SK-N-SH (cell line): ENCODE data around the gene SIM2. TPM values are rescaled to one million over a fixed set of nuclear protein-coding genes. Genes with fewer than 3 reads are reported as not detected.

Source experiments
- CTCF ChIA-PET: fragments of 300-600, 350-600 bp; formaldehyde crosslinking; extraction: SDS; loops from one replicate; lab custom pipeline; 2021; lab: Yijun Ruan, JAX
- POLR2A ChIA-PET: fragments of 350-600 bp; sonication (Branson Sonifier 250); formaldehyde crosslinking; extraction: SDS; loops from one replicate; lab custom pipeline; 2020; ENCODE audit warnings: antibody characterized with exemption, inconsistent platforms; lab: Yijun Ruan, JAX
- DNase-seq: peaks from one replicate; pipeline ENCODE4 v3.0.0; 2012
- H2AFZ ChIP-seq: fragments of 200-600 bp; sonication (generic); 2 replicates; pipeline ENCODE4 v1.8.1; 2016; ENCODE audit warnings: antibody characterized with exemption, mild to moderate bottlenecking, low read depth
- H3F3A ChIP-seq: fragments of 200-600 bp; sonication (generic); replicated peaks from 2 replicates; pipeline ENCODE3; 2016; ENCODE audit warnings: antibody characterized with exemption, mild to moderate bottlenecking; ENCODE audit not compliant: insufficient read depth
- H3K27ac ChIP-seq, 2 experiments: fragments of 200-500 bp in 1 of 2; fragments of 200-600 bp in 1 of 2; sonication (Bioruptor generic) in 1 of 2; sonication (generic), shearing (Covaris generic) in 1 of 2; 2 replicates each; pipeline versions ENCODE4 v1.5.1 to v1.6.1; 2014 to 2016; ENCODE audit warnings: low read depth in 2 of 2, inconsistent platforms in 1 of 2, low read length in 1 of 2, mild to moderate bottlenecking in 1 of 2, mixed read lengths in 1 of 2
- H3K27me3 ChIP-seq: fragments of 200-600 bp; sonication (generic), shearing (Covaris generic); 2 replicates; pipeline ENCODE4 v1.6.1; 2016; ENCODE audit warnings: mixed run types; ENCODE audit not compliant: insufficient read depth
- H3K36me3 ChIP-seq, 2 experiments: fragments of 200-500 bp in 1 of 2; fragments of 200-600 bp in 1 of 2; sonication (Bioruptor generic) in 1 of 2; sonication (generic) in 1 of 2; replicated peaks in 1 of 2; 2 replicates each; pipeline versions ENCODE3 to v1.5.1; 2014 to 2016; ENCODE audit warnings: low read length in 1 of 2, mild to moderate bottlenecking in 1 of 2; ENCODE audit not compliant: insufficient read depth in 2 of 2, control insufficient read depth in 1 of 2
- H3K4me1 ChIP-seq, 2 experiments: fragments of 200-500 bp in 1 of 2; fragments of 200-600 bp in 1 of 2; sonication (Bioruptor generic) in 1 of 2; sonication (generic), shearing (Covaris generic) in 1 of 2; 2 replicates each; pipeline versions ENCODE4 v1.5.1 to v1.6.1; 2014 to 2016; ENCODE audit warnings: low read depth in 1 of 2, low read length in 1 of 2, mixed run types in 1 of 2; ENCODE audit not compliant: insufficient read depth in 2 of 2, control insufficient read depth in 1 of 2
- H3K4me2 ChIP-seq: fragments of 200-600 bp; sonication (generic), shearing (Covaris generic); 2 replicates; pipeline ENCODE4 v1.6.1; 2017; ENCODE audit warnings: mixed run types
- H3K4me3 ChIP-seq, 2 experiments: fragments of 200-500 bp in 1 of 2; fragments of 200-600 bp in 1 of 2; sonication (Bioruptor generic) in 1 of 2; sonication (generic), shearing (Covaris generic) in 1 of 2; 2 replicates each; pipeline versions ENCODE4 v1.5.1 to v1.8.1; 2014 to 2016; ENCODE audit warnings: low read depth in 2 of 2, inconsistent platforms in 1 of 2, low read length in 1 of 2, mild to moderate bottlenecking in 1 of 2, mixed read lengths in 1 of 2, moderate library complexity in 1 of 2
- H3K79me2 ChIP-seq: fragments of 200-600 bp; sonication (generic); 2 replicates; pipeline ENCODE4 v1.8.1; 2017; ENCODE audit warnings: mild to moderate bottlenecking; ENCODE audit not compliant: insufficient read depth
- H3K9ac ChIP-seq: fragments of 200-600 bp; sonication (generic); 2 replicates; pipeline ENCODE4 v1.6.1; 2017; ENCODE audit warnings: mixed run types
- H3K9me2 ChIP-seq: fragments of 200-600 bp; sonication (generic); 2 replicates; pipeline ENCODE4 v1.6.1; 2017; ENCODE audit warnings: mixed run types
- H3K9me3 ChIP-seq: fragments of 200-600 bp; sonication (generic); 2 replicates; pipeline ENCODE4 v1.6.1; 2017; ENCODE audit warnings: mixed run types, mild to moderate bottlenecking, moderate library complexity
- H4K20me1 ChIP-seq: fragments of 200-600 bp; sonication (generic); 2 replicates; pipeline ENCODE4 v1.6.1; 2017; ENCODE audit warnings: mild to moderate bottlenecking, mixed run types; ENCODE audit not compliant: insufficient read depth
- CHD2 ChIP-seq: fragments of 150-350 bp; IDR thresholded peaks from 2 replicates; pipeline ENCODE4 v1.6.1; 2018; ENCODE audit warnings: low read length; ENCODE audit not compliant: partially characterized antibody
- ELF1 ChIP-seq: IDR thresholded peaks from 2 replicates; pipeline ENCODE4 v1.4.0; 2012
- EP300 ChIP-seq, 2 experiments: IDR thresholded peaks; 2 replicates each; pipeline versions ENCODE4 v1.4.0 to v1.6.1; 2012; ENCODE audit warnings: borderline replicate concordance in 1 of 2, low read depth in 1 of 2, low read length in 1 of 2
- EZH2phosphoT487 ChIP-seq: fragments of 200-600 bp; sonication (generic); IDR thresholded peaks from 2 replicates; pipeline ENCODE4 v1.6.1; 2017; ENCODE audit warnings: low read depth, mixed run types, mild to moderate bottlenecking, antibody characterized with exemption, moderate library complexity, borderline replicate concordance
- FOSL2 ChIP-seq: IDR thresholded peaks from 2 replicates; pipeline ENCODE4 v1.4.0; 2012; ENCODE audit warnings: low read depth, mild to moderate bottlenecking, moderate library complexity, borderline replicate concordance
- FOXM1 ChIP-seq: IDR thresholded peaks from 2 replicates; pipeline ENCODE4 v1.4.0; 2012; ENCODE audit warnings: low read depth, mild to moderate bottlenecking
- JUND ChIP-seq: IDR thresholded peaks from 2 replicates; pipeline ENCODE4 v1.4.0; 2012
- MEF2A ChIP-seq: IDR thresholded peaks from 2 replicates; pipeline ENCODE4 v1.4.0; 2012; ENCODE audit warnings: low read depth, borderline replicate concordance
- NFIC ChIP-seq: IDR thresholded peaks from 2 replicates; pipeline ENCODE4 v1.4.0; 2012; ENCODE audit warnings: borderline replicate concordance
- NRF1 ChIP-seq: IDR thresholded peaks from 2 replicates; pipeline ENCODE4 v1.6.1; 2012; ENCODE audit warnings: low read depth, mild to moderate bottlenecking, low read length
- REST ChIP-seq: IDR thresholded peaks from 2 replicates; pipeline ENCODE4 v1.6.1; 2012; ENCODE audit warnings: mild to moderate bottlenecking, low read depth, low read length, moderate library complexity
- RXRA ChIP-seq: IDR thresholded peaks from 2 replicates; pipeline ENCODE4 v1.4.0; 2012; ENCODE audit warnings: low read depth, mild to moderate bottlenecking, borderline replicate concordance
- SMC3 ChIP-seq: IDR thresholded peaks from 2 replicates; pipeline ENCODE4 v1.6.1; 2012; ENCODE audit warnings: low read depth, low read length, improper control_type of control experiment
- TAF1 ChIP-seq: IDR thresholded peaks from 2 replicates; pipeline ENCODE4 v1.6.1; 2012; ENCODE audit warnings: low read depth, mild to moderate bottlenecking, low read length, moderate library complexity, borderline replicate concordance
- TCF12 ChIP-seq: IDR thresholded peaks from 2 replicates; pipeline ENCODE4 v1.4.0; 2012
- WGBS: methylation state at CpG from one replicate; pipeline ENCODE4 v1.1.6; 2017; ENCODE audit warnings: low lambda C conversion rate; 5-methylcytosine and 5-hydroxymethylcytosine counted together
- polyA plus RNA-seq, 3 experiments: library from polyadenylated mRNA; depleted of rRNA; stranded (reverse); fragments of >200 nt; gene quantifications; 2 replicates each; pipeline ENCODE4 v1.2.3, GENCODE V29; 2012
- TF ChIP-seq, protein P1 (sequence below): fragments of 150-350 bp; IDR thresholded peaks from 2 replicates; pipeline ENCODE4 v1.6.1; 2017; ENCODE audit warnings: antibody characterized with exemption, low read length, low read depth, borderline replicate concordance

The SIM2 gene
- polyA plus RNA-seq, 1 of the 3 experiments (the other 2 are of a cell fraction), result not detected

DNA sequence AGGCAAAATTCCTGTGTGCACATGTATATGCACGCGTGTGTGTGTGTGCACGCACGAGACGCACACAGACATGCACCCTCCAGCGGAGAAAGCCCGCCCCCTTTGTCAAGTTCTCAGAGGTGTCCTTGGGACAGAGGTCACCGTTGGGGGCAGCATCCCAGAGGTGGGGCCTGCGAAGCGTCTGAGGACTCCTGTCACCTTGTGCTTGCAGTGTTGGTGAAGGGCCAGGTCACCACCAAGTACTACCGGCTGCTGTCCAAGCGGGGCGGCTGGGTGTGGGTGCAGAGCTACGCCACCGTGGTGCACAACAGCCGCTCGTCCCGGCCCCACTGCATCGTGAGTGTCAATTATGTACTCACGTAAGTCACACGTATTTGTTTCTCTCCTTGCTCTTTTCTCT lies 42.6 kb downstream of the SIM2 start:
- TF ChIP-seq FOXM1 (no peak), NFIC (no peak)
- Histone ChIP-seq H3K27ac (no peak overlapping the region), H3K36me3 (no peaks in the 10 kb centered on the region), H3K4me2 (no peak overlapping the region), H4K20me1 (no peaks in the 10 kb centered on the region), H3K27me3 (no peaks in the 10 kb centered on the region; the same call in 1 of the 2 replicates), H3K9me3 (no peaks in the 10 kb centered on the region), H3K4me1 (peaks cover 0 to 10% of the 10 kb centered on the region in 2 experiments; a peak in 1 of 4 replicates), H3K9me2 (no peaks in the 10 kb centered on the region), H3K79me2 (no peaks in the 10 kb centered on the region), H3K4me3 (no peak overlapping the region), H3K9ac (no peak overlapping the region), H2AFZ (no peak overlapping the region), H3F3A (no peaks in the 10 kb centered on the region)
- WGBS, result 92% methylated on average over 20 of the region's 21 CpGs
- no peak for DNase-seq
- ChIA-PET POLR2A (no interaction called here), CTCF (no interaction called here)

DNA sequence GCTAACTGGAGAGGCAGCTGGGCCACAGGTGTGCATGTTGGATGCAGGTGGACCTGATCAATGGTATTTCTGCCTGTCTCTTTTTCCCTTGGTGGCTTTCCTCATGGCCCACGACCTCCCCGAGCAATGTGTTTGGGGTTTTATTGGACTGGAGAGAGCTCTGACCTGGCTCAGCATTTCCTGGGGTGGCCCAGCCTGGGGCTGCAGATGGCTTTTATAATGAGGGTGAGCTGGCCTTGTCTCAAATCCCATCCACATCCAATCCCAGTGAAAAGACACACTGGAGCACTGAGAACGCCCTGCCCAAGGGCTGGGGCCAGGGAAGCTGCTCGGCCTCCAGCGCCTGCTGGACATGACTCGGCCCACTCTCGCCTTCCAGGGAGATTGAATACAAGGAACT lies 44.1 kb downstream of the SIM2 start:
- Histone ChIP-seq H3K36me3 (no peaks in the 10 kb centered on the region), H3K4me1 (peaks cover 0 to 14% of the 10 kb centered on the region in 2 experiments; a peak in 1 of 4 replicates), H3K4me3 (no peak overlapping the region), H3K79me2 (no peaks in the 10 kb centered on the region), H3K27me3 (no peaks in the 10 kb centered on the region; the same call in 1 of the 2 replicates), H3K9me3 (no peaks in the 10 kb centered on the region), H3K9ac (no peak overlapping the region), H3K27ac (no peak overlapping the region), H2AFZ (no peak overlapping the region), H3K4me2 (no peak overlapping the region), H3K9me2 (no peaks in the 10 kb centered on the region), H3F3A (no peaks in the 10 kb centered on the region), H4K20me1 (no peaks in the 10 kb centered on the region)
- WGBS, result 99% methylated on average over 7 of the region's 7 CpGs
- ChIA-PET POLR2A (no interaction called here), CTCF (interaction anchor here (0.8 kb wide), 1 partner anchor 23 kb away, joined by 3 read pairs; no protein-coding TSS in a partner anchor)
- TF ChIP-seq, protein P1, sequence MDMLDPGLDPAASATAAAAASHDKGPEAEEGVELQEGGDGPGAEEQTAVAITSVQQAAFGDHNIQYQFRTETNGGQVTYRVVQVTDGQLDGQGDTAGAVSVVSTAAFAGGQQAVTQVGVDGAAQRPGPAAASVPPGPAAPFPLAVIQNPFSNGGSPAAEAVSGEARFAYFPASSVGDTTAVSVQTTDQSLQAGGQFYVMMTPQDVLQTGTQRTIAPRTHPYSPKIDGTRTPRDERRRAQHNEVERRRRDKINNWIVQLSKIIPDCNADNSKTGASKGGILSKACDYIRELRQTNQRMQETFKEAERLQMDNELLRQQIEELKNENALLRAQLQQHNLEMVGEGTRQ, result no peak
- no peak for TF ChIP-seq ELF1
- no peak for TF ChIP-seq REST
- TF ChIP-seq MEF2A, result no peak
- no peak for TF ChIP-seq FOXM1
- TF ChIP-seq CHD2, result no peak
- TF ChIP-seq EZH2phosphoT487, result no peak
- TF ChIP-seq SMC3, result no peak
- TF ChIP-seq FOSL2, result no peak
- TF ChIP-seq NFIC, result no peak
- no peak for TF ChIP-seq TCF12
- TF ChIP-seq RXRA, result no peak
- no peak for TF ChIP-seq NRF1
- TF ChIP-seq EP300 (IDR thresholded peaks at IDR 0.05; ENCODE audit: borderline replicate concordance in 1 of 2, low read depth in 1 of 2, low read length in 1 of 2), result no peak
- TF ChIP-seq TAF1, result no peak
- TF ChIP-seq JUND, result no peak
- DNase-seq, result no peak
